Neural crest cell (in vitro differentiated cells): ENCODE results near the gene JHY. TPM values are rescaled to one million over a fixed set of nuclear protein-coding genes. Genes with fewer than 3 reads are reported as not detected.

Experiments
- DNase-seq: peaks from one replicate; pipeline ENCODE4 v3.0.0; 2021; ENCODE audit warnings: low read depth, mixed read lengths, low spot score
- H3K27ac Mint-ChIP-seq: one replicate; pipeline ENCODE4 v1.8.0; 2021; ENCODE audit warnings: mild to moderate bottlenecking, mixed read lengths; ENCODE audit not compliant: unreplicated experiment
- H3K27me3 Mint-ChIP-seq: 2 replicates; pipeline ENCODE4 v1.8.0; 2021; ENCODE audit warnings: low read depth, mild to moderate bottlenecking, mixed read lengths
- H3K36me3 Mint-ChIP-seq: 2 replicates; pipeline ENCODE4 v1.8.0; 2021; ENCODE audit warnings: low read depth, mild to moderate bottlenecking, mixed read lengths
- H3K4me1 Mint-ChIP-seq: 2 replicates; pipeline ENCODE4 v1.8.0; 2021; ENCODE audit warnings: mixed read lengths
- H3K4me3 Mint-ChIP-seq: one replicate; pipeline ENCODE4 v1.8.0; 2021; ENCODE audit warnings: mild to moderate bottlenecking, mixed read lengths
- H3K9me3 Mint-ChIP-seq: 2 replicates; pipeline ENCODE4 v1.8.0; 2021; ENCODE audit warnings: mixed read lengths
- CTCF ChIP-seq: fragments of 200-600 bp; sonication (generic); conservative IDR thresholded peaks from 2 replicates; pipeline ENCODE4 v1.5.0; 2021; ENCODE audit warnings: antibody characterized with exemption, mild to moderate bottlenecking
- total RNA-seq: library from RNA; stranded (reverse); gene quantifications from 2 replicates; pipeline ENCODE4 v1.2.1, GENCODE V29; 2021

Gene JHY
- total RNA-seq, 1 donor from 2014 or later, result 1.9 TPM

DNA sequence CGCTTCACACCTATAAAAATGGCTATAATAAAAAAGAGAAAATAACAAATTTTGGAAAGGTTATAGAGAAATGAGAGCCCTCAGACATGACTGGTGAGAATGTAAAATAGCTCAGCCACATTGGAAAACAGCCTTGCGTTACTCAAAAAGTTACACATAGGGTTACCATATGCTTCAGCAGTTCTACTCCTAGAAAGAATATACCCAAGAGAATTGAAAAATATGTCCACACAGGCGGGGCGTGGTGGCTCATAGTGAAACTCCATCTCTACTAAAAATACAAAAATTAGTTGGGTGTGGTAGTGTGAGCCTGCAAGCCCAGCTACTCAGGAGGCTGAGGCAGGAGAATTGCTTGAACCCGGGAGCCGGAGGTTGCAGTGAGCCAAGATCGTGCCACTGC lies 7.6 kb upstream of the JHY start:
- no peaks in the 10 kb centered on the region for H3K9me3 Mint-ChIP-seq
- no peak overlapping the region for H3K4me3 Mint-ChIP-seq
- H3K4me1 Mint-ChIP-seq, result peaks cover 20% of the 10 kb centered on the region
- H3K27ac Mint-ChIP-seq, result no peak overlapping the region
- no peaks in the 10 kb centered on the region for H3K36me3 Mint-ChIP-seq
- peaks cover 9% of the 10 kb centered on the region for H3K27me3 Mint-ChIP-seq
- DNase-seq, result no peak
- no peak for TF ChIP-seq CTCF

DNA sequence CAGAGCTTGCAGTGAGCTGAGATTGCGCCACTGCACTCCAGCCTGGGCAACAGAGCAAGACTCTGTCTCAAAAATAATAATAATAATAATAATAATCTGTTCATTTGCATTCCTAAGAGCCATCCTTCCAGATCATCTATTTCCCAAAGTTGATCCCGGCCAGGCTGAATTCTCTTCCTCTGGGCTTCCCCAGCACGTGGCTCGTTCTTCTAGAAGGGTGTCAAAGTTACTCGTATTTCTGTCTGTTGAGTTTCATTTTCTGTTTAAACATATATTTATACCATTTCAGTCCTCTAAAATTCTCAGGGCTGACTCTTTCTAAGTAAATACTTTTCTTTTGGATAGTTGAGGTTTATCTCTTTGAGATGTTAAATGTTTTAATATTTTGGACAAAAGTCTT lies 4.8 kb upstream of the JHY start:
- Mint-ChIP-seq H3K9me3 (no peaks in the 10 kb centered on the region), H3K4me3 (no peak overlapping the region), H3K4me1 (peaks cover 32% of the 10 kb centered on the region), H3K27me3 (peaks cover 27% of the 10 kb centered on the region), H3K36me3 (no peaks in the 10 kb centered on the region), H3K27ac (no peak overlapping the region)
- no peak for TF ChIP-seq CTCF
- no peak for DNase-seq

- peak overlapping the region; percentile 41 for H3K4me3 Mint-ChIP-seq
Measured at GRCh38 chr11:122879785-122880184, 2.8 kb upstream of the JHY start.

DNA sequence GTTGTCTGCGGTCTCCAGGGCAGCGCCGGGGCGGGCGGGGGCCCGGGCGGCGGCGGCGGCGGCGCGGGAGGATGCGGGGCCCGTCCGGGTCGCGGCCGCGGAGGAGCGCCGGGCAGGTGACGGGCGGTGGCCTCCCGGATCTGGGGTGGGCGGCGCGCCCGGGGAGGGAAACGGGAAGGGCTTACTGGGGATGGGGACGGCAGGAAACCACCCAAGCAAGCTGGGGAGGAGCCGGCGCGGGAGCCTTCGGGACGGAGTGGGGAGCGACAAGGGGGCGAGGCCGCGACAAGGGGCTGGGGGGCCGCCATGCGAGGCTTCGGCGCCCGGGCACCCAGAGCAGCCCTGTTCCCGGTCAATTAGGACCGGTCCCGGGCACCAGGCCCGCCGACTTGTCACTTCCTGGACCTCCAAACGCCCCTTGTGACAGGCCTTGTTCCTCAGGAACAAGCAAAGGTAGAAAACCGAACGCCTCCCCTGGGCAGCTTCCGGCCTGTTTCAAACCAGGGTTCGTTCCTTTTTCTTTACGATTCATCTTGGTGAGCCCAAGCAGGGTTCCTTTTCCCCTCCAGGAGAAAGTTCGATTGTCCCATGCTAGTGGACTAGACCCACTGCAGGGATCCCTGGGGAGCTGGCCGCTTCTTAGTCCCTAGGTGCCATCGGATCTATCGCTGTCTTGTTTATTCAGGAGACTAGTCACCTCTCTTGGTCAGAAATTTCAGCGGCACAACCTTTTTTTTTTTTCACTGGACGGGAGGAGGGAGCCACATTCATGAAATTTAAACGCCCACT lies 492 bp downstream of the JHY start:
- no peak for TF ChIP-seq CTCF

More at GRCh38 chr11:122879785-122880184, 2.8 kb upstream of the JHY start:
- peaks cover 38% of the 10 kb centered on the region for H3K4me1 Mint-ChIP-seq
- TF ChIP-seq CTCF, result no peak
- H3K36me3 Mint-ChIP-seq, result no peaks in the 10 kb centered on the region
- peaks cover 33% of the 10 kb centered on the region for H3K27me3 Mint-ChIP-seq
- H3K27ac Mint-ChIP-seq, result no peak overlapping the region
- DNase-seq, result no peak
- H3K9me3 Mint-ChIP-seq, result no peaks in the 10 kb centered on the region

DNA sequence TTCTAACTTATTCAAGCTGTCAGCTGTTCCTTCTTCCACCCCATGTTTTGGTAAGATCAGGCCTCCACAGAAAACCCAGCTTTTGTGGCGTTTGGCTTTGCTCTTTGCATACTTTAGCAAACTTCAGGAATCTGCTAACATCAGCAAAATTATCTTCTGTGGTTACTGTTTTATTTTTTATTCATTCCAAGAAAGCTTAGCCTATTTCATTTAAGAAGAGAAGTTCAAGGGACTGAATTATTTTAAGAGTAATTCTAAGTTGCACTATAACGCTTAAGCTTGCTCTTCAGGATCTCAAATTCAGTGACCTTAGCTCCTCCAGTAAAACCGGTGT lies 1.1 kb downstream of the JHY start:
- H3K27ac Mint-ChIP-seq, result no peak overlapping the region
- no peak for TF ChIP-seq CTCF
- no peak for DNase-seq
- H3K36me3 Mint-ChIP-seq, result no peaks in the 10 kb centered on the region
- peak overlapping the region; percentile 87 for H3K4me3 Mint-ChIP-seq
- peaks cover 34% of the 10 kb centered on the region for H3K4me1 Mint-ChIP-seq
- H3K9me3 Mint-ChIP-seq, result no peaks in the 10 kb centered on the region
- H3K27me3 Mint-ChIP-seq, result peaks cover 33% of the 10 kb centered on the region

More for the DNA sequence above, 492 bp downstream of the JHY start:
- no peaks in the 10 kb centered on the region for H3K9me3 Mint-ChIP-seq
- DNase-seq, result peak; percentile 18
- H3K4me3 Mint-ChIP-seq, result peak overlapping the region; percentile 90
- H3K27me3 Mint-ChIP-seq, result peaks cover 33% of the 10 kb centered on the region
- H3K4me1 Mint-ChIP-seq, result peaks cover 34% of the 10 kb centered on the region
- no peaks in the 10 kb centered on the region for H3K36me3 Mint-ChIP-seq
- H3K27ac Mint-ChIP-seq, result no peak overlapping the region
